H9 (cell line): ENCODE data around the gene MED27. TPM values are rescaled to one million over a fixed set of nuclear protein-coding genes. Genes with fewer than 3 reads are reported as not detected.
"Not testable (repeated sequence)": the region's sequence is repeated elsewhere in the genome, so short reads cannot be mapped to it uniquely, and the experiment has no call there.

ENCODE experiments used
- DNase-seq: peaks from one replicate; pipeline ENCODE4 v3.0.0-alpha.2; 2017
- H2AFZ ChIP-seq: one replicate; pipeline ENCODE4 v1.6.1; 2013; ENCODE audit warnings: mild to moderate bottlenecking, low read length, control low read depth, moderate library complexity
- H2AK5ac ChIP-seq: 2 replicates; pipeline ENCODE4 v1.6.1; 2013; ENCODE audit warnings: low read length, control low read depth, mixed read lengths; ENCODE audit not compliant: insufficient read length
- H2BK120ac ChIP-seq: one replicate; pipeline ENCODE4 v1.6.1; 2013; ENCODE audit warnings: low read depth, mild to moderate bottlenecking, low read length, control low read depth, inconsistent platforms; ENCODE audit not compliant: poor library complexity, severe bottlenecking
- H2BK12ac ChIP-seq: 2 replicates; pipeline ENCODE4 v1.6.1; 2013; ENCODE audit warnings: low read length, control low read depth, mixed read lengths, low read depth; ENCODE audit not compliant: insufficient read length
- H2BK15ac ChIP-seq: 2 replicates; pipeline ENCODE4 v1.6.1; 2013; ENCODE audit warnings: low read depth, low read length, control low read depth
- H2BK20ac ChIP-seq: one replicate; pipeline ENCODE4 v1.6.1; 2013; ENCODE audit warnings: low read depth, mild to moderate bottlenecking, low read length, control low read depth, inconsistent platforms; ENCODE audit not compliant: poor library complexity, severe bottlenecking
- H2BK5ac ChIP-seq: 2 replicates; pipeline ENCODE4 v1.6.1; 2013; ENCODE audit warnings: low read length, control low read depth, mixed read lengths; ENCODE audit not compliant: insufficient read length
- H3K14ac ChIP-seq: 2 replicates; pipeline ENCODE4 v1.6.1; 2013; ENCODE audit warnings: low read length, control low read depth; ENCODE audit not compliant: insufficient read depth
- H3K18ac ChIP-seq: 2 replicates; pipeline ENCODE4 v1.6.1; 2013; ENCODE audit warnings: low read depth, mild to moderate bottlenecking, mixed read lengths, low read length, control low read depth; ENCODE audit not compliant: insufficient read length
- H3K23ac ChIP-seq: 2 replicates; pipeline ENCODE4 v1.6.1; 2013; ENCODE audit warnings: low read length, control low read depth, mixed read lengths, low read depth; ENCODE audit not compliant: insufficient read length
- H3K23me2 ChIP-seq: 2 replicates; pipeline ENCODE4 v1.6.1; 2013; ENCODE audit warnings: low read depth, mild to moderate bottlenecking, mixed read lengths, low read length, control low read depth; ENCODE audit not compliant: insufficient read length, poor library complexity, severe bottlenecking
- H3K27ac ChIP-seq: 2 replicates; pipeline ENCODE4 v1.5.1; 2013; ENCODE audit warnings: low read length, control low read depth, mixed read lengths, low read depth; ENCODE audit not compliant: insufficient read length
- H3K27me3 ChIP-seq: 2 replicates; pipeline ENCODE4 v1.6.1; 2013; ENCODE audit warnings: low read length, control low read depth, inconsistent platforms; ENCODE audit not compliant: insufficient read depth
- H3K4ac ChIP-seq: 2 replicates; pipeline ENCODE4 v1.6.1; 2013; ENCODE audit warnings: low read depth, mild to moderate bottlenecking, control low read depth, inconsistent platforms, low read length, moderate library complexity
- H3K4me1 ChIP-seq: 2 replicates; pipeline ENCODE4 v1.6.1; 2013; ENCODE audit warnings: low read length, control low read depth, inconsistent platforms; ENCODE audit not compliant: insufficient read depth
- H3K4me2 ChIP-seq: 2 replicates; pipeline ENCODE4 v1.6.1; 2013; ENCODE audit warnings: low read length, control low read depth, mixed read lengths; ENCODE audit not compliant: insufficient read length, insufficient read depth
- H3K56ac ChIP-seq: 2 replicates; pipeline ENCODE4 v1.6.1; 2013; ENCODE audit warnings: low read depth, mild to moderate bottlenecking, mixed read lengths, low read length, control low read depth; ENCODE audit not compliant: insufficient read length
- H3K79me1 ChIP-seq: 2 replicates; pipeline ENCODE4 v1.6.1; 2013; ENCODE audit warnings: low read depth, mild to moderate bottlenecking, moderate library complexity, low read length, control low read depth, inconsistent platforms; ENCODE audit not compliant: insufficient read depth, poor library complexity, severe bottlenecking
- H3K79me2 ChIP-seq: 2 replicates; pipeline ENCODE4 v1.6.1; 2013; ENCODE audit warnings: low read length, control low read depth, inconsistent platforms; ENCODE audit not compliant: insufficient read depth
- H3K9ac ChIP-seq: 2 replicates; pipeline ENCODE4 v1.6.1; 2013; ENCODE audit warnings: low read length, control low read depth, mixed read lengths; ENCODE audit not compliant: insufficient read length; ENCODE audit errors: extremely low read depth
- H3K9me3 ChIP-seq: one replicate; pipeline ENCODE4 v1.6.1; 2013; ENCODE audit warnings: low read depth, low read length, inconsistent platforms; ENCODE audit not compliant: control insufficient read depth
- H3T11ph ChIP-seq: one replicate; pipeline ENCODE4 v1.6.1; 2013; ENCODE audit warnings: mild to moderate bottlenecking, low read length, control low read depth, inconsistent platforms
- H4K20me1 ChIP-seq: one replicate; pipeline ENCODE4 v1.6.1; 2013; ENCODE audit not compliant: control insufficient read depth, insufficient read length, insufficient read depth
- H4K5ac ChIP-seq: 2 replicates; pipeline ENCODE4 v1.6.1; 2013; ENCODE audit warnings: low read depth, mild to moderate bottlenecking, mixed read lengths, low read length, control low read depth; ENCODE audit not compliant: insufficient read length
- H4K8ac ChIP-seq: replicated peaks from 2 replicates; pipeline ENCODE4 v1.6.1; 2013; ENCODE audit warnings: low read length, control low read depth, mixed read lengths, low read depth; ENCODE audit not compliant: insufficient read length
- H4K91ac ChIP-seq: 2 replicates; pipeline ENCODE4 v1.6.1; 2013; ENCODE audit warnings: low read depth, mild to moderate bottlenecking, moderate library complexity, mixed read lengths, low read length, control low read depth; ENCODE audit not compliant: insufficient read length
- H3K27ac Mint-ChIP-seq, 3 experiments: 2 replicates in 2 of 3; 3 replicates in 1 of 3; pipeline ENCODE4 v1.8.0; 2020 to 2021; ENCODE audit warnings: mixed read lengths in 3 of 3, mild to moderate bottlenecking in 1 of 3, moderate library complexity in 1 of 3
- H3K27me3 Mint-ChIP-seq: 2 replicates; pipeline ENCODE4 v1.8.0; 2021; ENCODE audit warnings: low read depth, mild to moderate bottlenecking, moderate library complexity, mixed read lengths
- H3K36me3 Mint-ChIP-seq, 3 experiments: 2 replicates in 2 of 3; 3 replicates in 1 of 3; pipeline ENCODE4 v1.8.0; 2020 to 2021; ENCODE audit warnings: low read depth in 3 of 3, mixed read lengths in 3 of 3; ENCODE audit not compliant: insufficient read depth in 1 of 3
- H3K4me1 Mint-ChIP-seq, 2 experiments: 2 replicates each; pipeline ENCODE4 v1.8.0; 2020; ENCODE audit warnings: mixed read lengths in 2 of 2
- H3K4me3 Mint-ChIP-seq, 2 experiments: 2 replicates in 1 of 2; 3 replicates in 1 of 2; pipeline ENCODE4 v1.8.0; 2020 to 2021; ENCODE audit warnings: mild to moderate bottlenecking in 2 of 2, mixed read lengths in 2 of 2, moderate library complexity in 1 of 2
- H3K9me3 Mint-ChIP-seq, 2 experiments: 2 replicates in 1 of 2; 3 replicates in 1 of 2; pipeline ENCODE4 v1.8.0; 2020; ENCODE audit warnings: mild to moderate bottlenecking in 2 of 2, mixed read lengths in 2 of 2, moderate library complexity in 1 of 2
- CTCF ChIP-seq: fragments of 200-600 bp; sonication (generic); conservative IDR thresholded peaks from 3 replicates; pipeline ENCODE4 v1.8.0; 2021; ENCODE audit warnings: antibody characterized with exemption, mild to moderate bottlenecking
- WGBS: extraction: QIAGEN DNeasy Blood & Tissue Kit; methylation state at CpG from one replicate; pipeline ENCODE4 v1.1.7; 2013; ENCODE audit warnings: missing lambda C conversion rate, low lambda C conversion rate, mixed read lengths; ENCODE audit not compliant: insufficient read length; ENCODE audit errors: extremely low coverage; 5-methylcytosine and 5-hydroxymethylcytosine counted together
- total RNA-seq: library from RNA; stranded (reverse); gene quantifications from 2 replicates; pipeline ENCODE4 v1.2.1, GENCODE V29; 2021

MED27 gene
- total RNA-seq, 1 experiment from 2014 or later = 33.5 TPM

DNA sequence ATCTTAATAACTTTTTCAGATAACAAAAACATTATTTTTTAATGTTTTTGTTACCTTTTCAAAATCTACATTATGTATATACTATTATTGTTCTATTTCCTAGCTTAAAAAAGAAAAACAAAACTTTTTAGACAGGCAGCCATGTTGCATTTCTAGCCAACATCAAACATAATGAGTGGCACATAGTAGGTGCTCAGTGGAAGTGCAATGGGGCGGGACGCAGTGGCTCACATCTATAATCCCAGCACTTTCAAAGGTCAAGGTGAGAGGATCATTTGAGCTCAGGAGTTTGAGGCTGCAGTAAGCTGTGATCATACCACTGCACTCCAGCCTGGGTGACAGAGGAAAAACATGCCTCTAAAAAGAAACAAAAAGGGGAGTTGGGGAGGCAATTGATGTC is 68.4 kb downstream of the MED27 start:
- H4K8ac ChIP-seq = no peak overlapping the region
- H3K56ac ChIP-seq = no peak overlapping the region
- Mint-ChIP-seq H3K27me3 (no peaks in the 10 kb centered on the region), H3K27ac (0 out of 7 replicates have a peak overlapping the region, but pooled peaks of 1 of the 3 experiments have one; percentile 6), H3K9me3 (no peaks in the 10 kb centered on the region), H3K4me1 (peaks cover 22 to 24% of the 10 kb centered on the region in 2 experiments), H3K4me3 (no peak overlapping the region), H3K36me3 (peaks cover 5 to 9% (median 7%) of the 10 kb centered on the region in 3 experiments; a peak in 4 of 7 replicates)
- no CpG with 5 or more reads among the region's 2 CpGs for WGBS
- H3K23ac ChIP-seq = no peak overlapping the region
- H4K91ac ChIP-seq = no peak overlapping the region
- H2BK120ac ChIP-seq = no peak overlapping the region
- H3K79me2 ChIP-seq = no peaks in the 10 kb centered on the region
- no peak for DNase-seq
- no peak for TF ChIP-seq CTCF
- no peak overlapping the region for H2AK5ac ChIP-seq
- H3K4me2 ChIP-seq = no peak overlapping the region
- no peaks in the 10 kb centered on the region for H4K20me1 ChIP-seq
- H3T11ph ChIP-seq = no peak overlapping the region
- no peaks in the 10 kb centered on the region for H3K23me2 ChIP-seq
- no peak overlapping the region for H4K5ac ChIP-seq
- no peak overlapping the region for H2BK12ac ChIP-seq
- peaks cover 11% of the 10 kb centered on the region; the same call in 1 of the 2 replicates for H3K4me1 ChIP-seq
- H2BK15ac ChIP-seq = no peak overlapping the region
- no peak overlapping the region for H3K14ac ChIP-seq
- H2BK20ac ChIP-seq = no peak overlapping the region
- H3K4ac ChIP-seq = no peak overlapping the region
- H2BK5ac ChIP-seq = no peak overlapping the region
- H3K79me1 ChIP-seq = peaks cover 3% of the 10 kb centered on the region
- no peak overlapping the region for H2AFZ ChIP-seq
- no peaks in the 10 kb centered on the region for H3K9me3 ChIP-seq
- H3K27ac ChIP-seq = no peak overlapping the region
- H3K18ac ChIP-seq = no peak overlapping the region
- H3K9ac ChIP-seq = no peak overlapping the region
- no peaks in the 10 kb centered on the region for H3K27me3 ChIP-seq

DNA sequence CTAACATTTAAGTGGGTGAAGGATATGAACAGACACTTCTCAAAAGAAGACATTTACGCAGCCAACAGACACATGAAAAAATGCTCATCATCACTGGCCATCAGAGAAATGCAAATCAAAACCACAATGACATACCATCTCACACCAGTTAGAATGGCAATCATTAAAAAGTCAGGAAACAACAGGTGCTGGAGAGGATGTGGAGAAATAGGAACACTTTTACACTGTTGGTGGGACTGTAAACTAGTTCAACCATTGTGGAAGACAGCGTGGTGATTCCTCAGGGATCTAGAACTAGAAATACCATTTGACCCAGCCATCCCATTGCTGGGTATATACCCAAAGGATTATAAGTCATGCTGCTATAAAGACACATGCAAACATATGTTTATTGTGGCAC is 69.5 kb downstream of the MED27 start:
- not testable (repeated sequence) for H3K79me1 ChIP-seq

More for the DNA sequence above, 69.5 kb downstream of the MED27 start:
- not testable (repeated sequence) for H3K14ac ChIP-seq, H3K9me3 ChIP-seq, H3K27me3 ChIP-seq, H3K9me3 Mint-ChIP-seq, H3K4ac ChIP-seq, H3K27ac ChIP-seq, H4K91ac ChIP-seq, H3K79me2 ChIP-seq, H2BK15ac ChIP-seq, H4K8ac ChIP-seq, H2AK5ac ChIP-seq, DNase-seq, H3K4me2 ChIP-seq, H4K20me1 ChIP-seq, H2BK5ac ChIP-seq, H3K27ac Mint-ChIP-seq, H3K9ac ChIP-seq, H3K23me2 ChIP-seq, H4K5ac ChIP-seq, H3K36me3 Mint-ChIP-seq, H2BK20ac ChIP-seq, H3K4me3 Mint-ChIP-seq, H3T11ph ChIP-seq, H2BK12ac ChIP-seq, H3K23ac ChIP-seq, H3K27me3 Mint-ChIP-seq, H2AFZ ChIP-seq, H3K56ac ChIP-seq, H3K18ac ChIP-seq, H2BK120ac ChIP-seq
- peaks cover 11% of the 10 kb centered on the region; the same call in 1 of the 2 replicates for H3K4me1 ChIP-seq
- H3K4me1 Mint-ChIP-seq = peaks cover 27% of the 10 kb centered on the region in 2 experiments
- WGBS = no CpG with 5 or more reads among the region's 2 CpGs
